ENCODE measurements around the gene BNIP3.

The BNIP3 gene

GRCh38 chr10:132023092-132023811 is 41.5 kb upstream of the BNIP3 start:
- peak overlapping the region; percentile 6 for H3K4me3 ChIP-seq (ENCODE audit: low read depth, low read length)
- peak overlapping the region; percentile 40 for H2AFZ ChIP-seq
- H3K79me2 ChIP-seq = no peaks in the 10 kb centered on the region

GRCh38 chr10:132022241-132022640 is 40.5 kb upstream of the BNIP3 start:
- no peak for TF ChIP-seq CTCF (IDR thresholded peaks at IDR 0.05)
- no peaks in the 10 kb centered on the region for H3K79me2 ChIP-seq
- no peak overlapping the region for H3K9ac ChIP-seq
- H3K4me1 ChIP-seq = no peaks in the 10 kb centered on the region
- H3K36me3 ChIP-seq (ENCODE audit: control insufficient read depth, insufficient read depth, low read length) = no peaks in the 10 kb centered on the region
- no peak overlapping the region for H3K27ac ChIP-seq
- no peak overlapping the region for H2AFZ ChIP-seq
- no peak overlapping the region for H3K4me3 ChIP-seq (ENCODE audit: low read depth, low read length)
- no peaks in the 10 kb centered on the region for H3K27me3 ChIP-seq (ENCODE audit: control insufficient read depth, insufficient read depth, low read length)
- H3K9me3 ChIP-seq (ENCODE audit: control insufficient read depth, low read length) = no peaks in the 10 kb centered on the region
- no peak overlapping the region for H3K4me2 ChIP-seq (ENCODE audit: low read length)

More at GRCh38 chr10:132023092-132023811, 41.5 kb upstream of the BNIP3 start:
- Histone ChIP-seq H3K27ac (no peak overlapping the region), H3K4me2 (ENCODE audit: low read length) (peak overlapping the region; percentile 16), H3K9ac (no peak overlapping the region), H3K4me1 (no peaks in the 10 kb centered on the region), H3K9me3 (ENCODE audit: control insufficient read depth, low read length) (no peaks in the 10 kb centered on the region), H3K27me3 (ENCODE audit: control insufficient read depth, insufficient read depth, low read length) (no peaks in the 10 kb centered on the region), H3K36me3 (ENCODE audit: control insufficient read depth, insufficient read depth, low read length) (no peaks in the 10 kb centered on the region)
- TF ChIP-seq CTCF (IDR thresholded peaks at IDR 0.05) = peak; percentile 97

- Histone ChIP-seq H3K79me2 (no peaks in the 10 kb centered on the region), H2AFZ (no peak overlapping the region), H3K4me3 (ENCODE audit: low read depth, low read length) (no peak overlapping the region), H3K36me3 (ENCODE audit: control insufficient read depth, insufficient read depth, low read length) (no peaks in the 10 kb centered on the region), H3K27me3 (ENCODE audit: control insufficient read depth, insufficient read depth, low read length) (no peaks in the 10 kb centered on the region), H3K4me2 (ENCODE audit: low read length) (no peak overlapping the region), H3K9ac (no peak overlapping the region), H3K27ac (no peak overlapping the region), H3K4me1 (no peaks in the 10 kb centered on the region), H3K9me3 (ENCODE audit: control insufficient read depth, low read length) (no peaks in the 10 kb centered on the region)
- no peak for TF ChIP-seq CTCF (IDR thresholded peaks at IDR 0.05)
Measured at GRCh38 chr10:132021504-132022143, 39.9 kb upstream of the BNIP3 start.

- TF ChIP-seq CTCF (IDR thresholded peaks at IDR 0.05) = no peak
- Histone ChIP-seq H3K27me3 (ENCODE audit: control insufficient read depth, insufficient read depth, low read length) (no peaks in the 10 kb centered on the region), H3K27ac (no peak overlapping the region), H3K9me3 (ENCODE audit: control insufficient read depth, low read length) (no peaks in the 10 kb centered on the region), H3K4me3 (ENCODE audit: low read depth, low read length) (no peak overlapping the region), H3K4me1 (no peaks in the 10 kb centered on the region), H2AFZ (no peak overlapping the region), H3K79me2 (no peaks in the 10 kb centered on the region), H3K9ac (no peak overlapping the region), H3K36me3 (ENCODE audit: control insufficient read depth, insufficient read depth, low read length) (no peaks in the 10 kb centered on the region), H3K4me2 (ENCODE audit: low read length) (no peak overlapping the region)
Measured at GRCh38 chr10:132021046-132021445, 39.3 kb upstream of the BNIP3 start.

Data from parathyroid adenoma (tissue), 2 donors.